NCI-H774 (cell line): ENCODE results near the gene TNFRSF4.
"Not testable (repeated sequence)": the region's sequence is repeated elsewhere in the genome, so short reads cannot be mapped to it uniquely, and the experiment has no call there.

Experiments
- DNase-seq: peaks from one replicate; lab custom pipeline; 2025; lab: John Stamatoyannopoulos, UW

Gene TNFRSF4

DNA sequence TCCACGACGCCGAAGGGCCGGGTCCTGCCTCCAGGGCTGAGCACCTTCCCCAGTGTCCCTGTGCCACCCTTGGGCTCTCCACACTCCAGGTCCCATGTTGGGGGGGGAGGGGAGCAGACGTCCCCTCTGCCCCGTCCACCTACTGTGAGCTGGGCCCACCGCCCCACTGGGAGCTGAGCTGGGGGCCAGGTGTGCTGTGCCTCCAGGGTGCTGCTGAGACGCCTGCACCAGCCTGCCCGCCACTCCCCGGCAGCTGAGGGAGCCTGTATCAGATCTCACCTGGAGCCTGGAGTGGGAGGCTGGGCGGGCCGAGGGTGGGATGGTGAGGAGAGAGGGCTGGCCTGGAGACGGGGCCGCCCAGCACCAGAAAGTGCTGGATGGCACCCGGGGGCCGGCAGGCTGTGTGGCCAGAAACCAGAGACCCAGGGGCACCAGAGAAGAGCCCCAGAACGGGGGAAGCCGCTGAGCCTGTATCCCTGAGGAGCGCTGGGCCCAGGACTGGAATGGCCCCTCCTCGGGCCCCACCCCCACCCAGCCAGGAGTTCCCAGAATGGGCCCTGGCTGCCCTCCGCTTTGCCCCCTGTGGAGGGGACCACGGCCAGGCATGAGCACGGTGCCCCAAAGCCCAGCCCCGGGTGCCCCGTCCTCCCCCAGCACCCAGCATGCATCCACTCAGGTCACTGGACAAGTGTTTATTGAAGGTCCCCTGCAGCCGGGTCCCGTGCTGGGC is 11.0 kb downstream of the TNFRSF4 start:
- DNase-seq, result no peak

DNA sequence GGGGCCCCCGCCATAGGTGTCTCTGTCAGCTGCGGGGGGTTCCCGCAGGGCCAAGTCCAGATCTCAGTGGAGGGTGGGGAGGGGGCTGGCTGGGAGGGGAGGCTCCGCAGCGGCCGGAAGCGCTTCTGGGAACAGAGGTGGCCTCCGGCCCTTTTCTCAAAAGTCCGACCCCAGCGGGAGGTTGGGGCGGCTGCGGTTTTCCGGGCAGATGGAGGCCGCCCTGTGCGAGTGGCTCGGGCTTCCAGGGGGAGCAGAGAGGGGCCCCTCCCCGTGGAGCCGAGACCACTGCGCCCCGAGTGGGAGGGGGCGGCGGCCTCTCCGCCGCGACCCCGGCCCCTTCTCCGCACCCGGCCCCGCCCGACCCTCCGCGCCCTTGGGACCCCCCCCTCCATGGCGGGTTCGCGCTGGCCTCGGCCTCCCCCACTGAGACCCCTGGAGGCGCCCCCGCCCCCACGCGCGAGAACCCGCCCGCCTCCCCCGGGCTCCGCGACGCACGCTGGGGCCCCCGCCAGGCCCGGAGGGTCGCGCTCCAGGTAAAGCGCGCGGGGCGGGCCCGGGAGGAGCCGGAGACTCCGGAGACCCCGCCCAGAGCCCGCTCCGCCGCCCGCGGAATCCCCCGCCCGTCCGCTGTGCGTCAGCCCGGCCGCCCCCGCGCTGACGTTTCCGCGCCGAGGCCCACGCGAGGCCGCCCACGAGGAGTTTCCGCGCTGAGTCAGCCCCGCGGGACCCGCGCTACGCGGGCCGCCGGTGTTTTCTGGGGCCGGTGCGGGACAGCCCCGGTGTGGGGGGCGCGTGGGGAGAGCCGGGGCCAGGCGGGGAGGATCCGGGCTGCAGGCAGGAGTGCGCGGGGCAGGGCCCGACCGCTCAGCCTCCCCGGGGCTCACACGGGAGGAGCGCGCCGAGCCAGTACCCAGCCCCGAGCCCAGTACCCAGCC is 12.8 kb downstream of the TNFRSF4 start:
- no peak for DNase-seq

DNA sequence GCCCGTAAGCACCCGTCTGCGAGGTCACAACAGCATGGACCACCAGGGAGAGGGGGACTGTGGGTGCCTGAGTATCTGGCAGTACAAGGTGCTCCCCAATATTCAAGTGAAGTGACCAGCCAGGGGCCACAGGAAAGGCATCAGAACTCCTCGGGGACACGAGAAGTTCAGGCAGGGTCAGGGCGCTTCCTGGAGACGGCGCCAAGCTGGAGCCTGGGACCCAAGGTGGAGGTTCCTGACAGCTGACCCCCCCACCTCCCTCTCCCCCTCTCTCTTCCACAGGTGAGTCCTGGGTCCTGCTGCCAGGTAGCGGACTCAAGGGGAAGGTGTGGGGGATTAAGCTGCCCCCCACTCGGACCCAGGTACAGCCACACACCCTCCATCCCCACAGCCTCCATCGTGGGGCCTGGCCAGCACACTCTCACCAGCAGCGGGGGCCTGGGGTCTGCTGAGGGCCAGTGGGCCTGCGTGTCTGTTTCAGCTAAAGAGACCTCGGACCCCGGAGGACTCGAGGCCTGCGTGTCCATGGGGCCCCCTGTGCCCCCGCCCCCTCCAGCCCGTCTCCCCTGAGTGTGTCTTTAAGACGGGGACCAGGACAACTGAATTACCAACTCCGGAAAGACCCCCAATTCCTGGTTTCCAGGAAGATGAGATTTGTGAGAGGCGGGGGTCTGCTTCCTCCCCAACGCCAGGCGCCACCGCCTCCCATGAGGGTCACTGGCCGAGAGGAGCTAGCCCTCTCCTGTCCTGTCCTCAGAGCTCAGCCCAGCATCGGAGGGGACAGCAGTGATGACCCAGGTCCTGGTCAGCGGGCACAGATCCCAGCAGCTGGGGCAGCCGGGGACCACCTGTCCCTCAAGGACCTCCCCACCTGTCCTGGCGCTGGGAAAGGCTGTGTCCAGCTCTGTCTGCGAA is 13.7 kb downstream of the TNFRSF4 start:
- DNase-seq, result no peak

DNA sequence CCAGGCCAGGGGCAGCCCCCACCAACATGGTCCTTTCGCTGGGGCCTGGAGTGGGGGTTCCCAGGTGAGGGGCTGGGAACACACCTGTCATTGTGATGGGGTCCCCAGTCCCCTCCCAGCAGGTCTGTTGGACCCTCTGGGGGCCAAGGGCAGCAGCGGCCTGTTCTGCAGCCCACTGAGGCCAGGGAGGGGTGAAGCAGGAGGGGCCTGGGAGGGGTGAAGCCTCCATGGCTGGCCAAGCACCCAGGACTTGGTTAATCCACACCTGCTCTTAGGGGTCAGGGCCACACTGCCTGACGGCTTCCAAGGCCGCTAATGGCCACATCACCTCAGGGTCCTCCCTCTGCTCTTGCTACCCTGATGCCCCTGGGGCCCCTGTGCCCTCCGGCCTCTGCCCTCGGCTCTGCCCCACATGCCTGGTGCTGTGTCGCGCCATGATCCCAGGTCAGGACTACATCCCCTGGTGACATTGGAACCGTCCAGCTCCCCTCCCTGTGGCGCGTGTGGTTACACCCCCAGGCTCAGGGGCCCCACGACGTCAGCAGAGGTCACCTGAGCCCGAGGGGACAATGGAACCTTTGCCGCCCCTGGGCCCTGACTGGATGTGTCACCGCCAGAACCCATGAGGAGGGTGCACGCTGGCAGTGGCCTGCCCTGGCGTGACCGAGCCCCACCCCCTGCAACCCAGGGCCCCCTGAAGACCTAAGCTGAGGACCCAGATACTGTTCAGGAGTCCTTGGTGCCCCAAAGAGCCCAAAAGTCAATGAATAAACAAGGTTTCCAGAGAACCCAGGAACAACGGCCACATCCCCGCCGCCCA is 14.6 kb downstream of the TNFRSF4 start:
- no peak for DNase-seq

DNA sequence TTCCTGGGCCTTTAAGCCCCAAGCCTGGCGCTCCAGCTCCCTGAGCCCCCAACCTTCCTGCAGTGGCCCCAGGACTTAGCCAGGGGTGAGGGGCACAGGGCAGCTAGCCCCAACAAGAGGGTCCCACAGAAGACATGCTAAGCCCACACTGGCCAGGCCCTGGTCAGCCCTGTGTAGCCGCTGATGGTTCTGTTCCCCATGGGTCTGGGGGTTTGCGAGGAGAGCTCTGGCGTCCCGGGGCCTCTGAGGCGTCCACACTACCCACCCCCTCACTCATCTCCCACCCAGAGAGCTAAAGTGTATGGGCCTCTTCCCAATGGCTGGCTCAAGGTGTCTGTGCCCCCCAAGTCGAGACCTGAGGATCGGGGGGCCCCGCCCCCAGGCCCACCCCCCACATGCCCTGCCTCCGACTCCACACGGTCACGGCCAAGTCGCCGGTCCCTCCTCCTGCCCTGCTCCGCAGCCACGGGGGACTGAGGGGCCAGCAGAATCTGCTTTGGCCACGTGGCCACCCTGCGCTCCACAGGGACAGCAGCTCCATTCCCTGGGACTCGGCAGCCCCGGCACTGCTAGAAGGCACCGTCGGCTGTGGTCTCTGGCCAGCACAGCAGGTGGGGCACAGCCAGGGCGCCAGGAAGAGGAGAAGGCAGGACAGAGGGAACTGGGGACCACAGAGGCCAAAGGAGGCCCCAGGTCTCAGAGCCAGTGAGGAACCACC is 15.4 kb downstream of the TNFRSF4 start:
- no peak for DNase-seq

DNA sequence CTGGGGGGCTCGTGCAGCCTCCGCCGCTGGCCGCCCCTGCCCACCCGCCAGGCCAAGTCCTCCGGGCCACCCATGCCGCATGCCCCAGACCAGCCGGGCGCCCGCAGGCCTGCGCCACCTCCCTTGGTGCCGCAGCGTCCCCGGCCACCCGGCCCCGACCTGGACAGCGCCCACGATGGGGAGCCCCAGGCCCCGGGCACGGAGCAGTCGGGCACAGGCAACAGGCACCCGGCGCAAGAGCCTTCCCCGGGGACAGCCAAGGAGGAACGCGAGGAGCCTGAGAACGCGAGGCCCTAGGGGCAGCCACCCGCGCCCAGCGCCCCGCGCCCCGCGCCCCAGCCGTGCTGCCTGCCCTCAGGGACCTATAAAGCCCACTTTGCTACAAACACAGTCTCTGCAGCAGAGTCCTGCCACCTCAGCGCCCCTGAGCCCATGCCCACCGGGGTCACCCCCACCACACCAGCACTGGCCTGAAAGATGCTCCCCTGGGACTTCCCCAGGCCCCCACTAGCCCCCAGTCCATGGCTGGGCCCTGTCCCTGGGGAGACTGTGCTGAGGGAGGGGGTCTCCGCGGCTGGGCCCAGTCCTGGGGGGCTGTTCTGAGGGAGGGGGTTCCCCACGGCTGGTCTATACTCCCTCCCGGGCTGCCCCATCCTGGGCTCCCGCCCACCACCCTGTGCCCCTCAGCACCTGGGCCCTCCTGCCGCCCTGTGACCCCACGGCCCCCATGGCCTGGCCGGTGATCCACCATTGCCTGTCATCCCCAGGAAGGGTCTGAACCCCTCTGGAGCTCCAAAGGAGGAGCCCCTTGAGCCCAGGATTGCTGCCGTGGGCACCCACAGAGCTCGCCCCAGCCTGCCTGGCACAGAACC is 16.2 kb downstream of the TNFRSF4 start:
- no peak for DNase-seq

DNA sequence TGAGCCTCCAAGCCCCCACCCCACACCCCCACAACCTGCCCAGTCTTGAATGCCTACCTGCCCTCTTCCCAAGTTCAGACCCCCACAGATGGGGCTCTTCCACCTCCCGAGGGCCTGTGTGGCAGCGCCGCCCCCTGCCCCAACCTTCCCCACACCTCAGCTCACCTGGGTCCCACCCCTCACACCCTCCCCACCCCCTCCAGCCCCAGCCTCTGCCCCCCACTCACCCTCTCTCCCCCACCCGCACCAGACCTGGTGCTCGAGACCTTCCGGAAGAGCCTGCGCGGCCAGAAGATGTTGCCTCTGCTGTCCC is 16.8 kb downstream of the TNFRSF4 start:
- DNase-seq, result no peak

DNA sequence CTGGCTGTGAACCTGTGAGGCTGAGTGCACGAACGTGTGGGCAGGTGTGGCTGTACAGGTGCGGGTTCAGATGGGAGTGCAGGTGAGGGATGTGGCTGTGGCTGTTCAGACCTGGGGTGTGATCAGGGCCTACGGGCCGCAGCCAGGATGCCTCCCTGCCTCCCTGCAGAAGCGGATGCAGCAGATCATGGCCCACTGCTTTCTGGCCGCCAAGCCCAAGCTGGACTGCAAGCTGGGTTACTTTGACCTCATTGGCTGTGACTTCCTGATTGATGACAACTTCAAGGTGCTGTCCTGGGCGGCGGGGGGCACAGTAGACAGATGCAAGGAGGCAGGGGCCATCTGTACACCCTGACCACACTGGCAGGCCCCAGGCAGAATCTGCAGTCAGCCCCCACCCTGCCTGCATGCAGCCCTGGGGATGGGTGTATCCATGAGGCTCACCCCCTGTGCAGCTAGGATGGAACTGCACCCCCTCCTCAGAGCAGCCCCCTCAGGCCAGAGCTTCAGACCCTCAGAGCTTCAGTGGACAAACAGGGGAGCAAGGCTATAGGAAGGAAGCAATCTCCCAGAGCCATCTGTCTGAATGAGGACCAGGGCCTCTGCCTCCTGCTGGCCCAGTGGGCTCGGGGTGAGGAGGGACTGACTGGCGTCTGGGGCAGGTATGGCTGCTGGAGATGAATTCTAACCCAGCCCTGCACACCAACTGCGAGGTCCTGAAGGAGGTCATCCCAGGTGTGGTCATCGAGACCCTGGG is 17.3 kb downstream of the TNFRSF4 start:
- no peak for DNase-seq

DNA sequence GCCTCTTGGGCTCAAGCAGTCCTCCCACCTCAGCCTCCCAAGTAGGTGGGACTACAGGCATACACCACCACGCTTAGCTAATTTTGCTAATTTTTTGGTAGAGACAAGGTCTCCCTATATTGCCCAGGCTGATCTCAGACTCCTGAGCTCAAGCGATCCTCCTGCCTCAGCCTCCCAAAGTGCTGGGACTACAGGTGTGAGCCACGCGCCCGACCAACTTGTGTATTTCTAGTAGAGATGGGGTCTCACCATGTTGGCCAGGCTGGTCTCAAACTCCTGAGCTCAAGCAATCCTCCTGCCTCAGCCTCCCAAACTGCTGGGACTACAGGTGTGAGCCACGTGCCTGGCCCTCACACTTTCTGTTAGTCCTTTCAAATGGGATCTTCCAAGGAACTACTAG is 18.2 kb downstream of the TNFRSF4 start:
- not testable (repeated sequence) for DNase-seq

DNA sequence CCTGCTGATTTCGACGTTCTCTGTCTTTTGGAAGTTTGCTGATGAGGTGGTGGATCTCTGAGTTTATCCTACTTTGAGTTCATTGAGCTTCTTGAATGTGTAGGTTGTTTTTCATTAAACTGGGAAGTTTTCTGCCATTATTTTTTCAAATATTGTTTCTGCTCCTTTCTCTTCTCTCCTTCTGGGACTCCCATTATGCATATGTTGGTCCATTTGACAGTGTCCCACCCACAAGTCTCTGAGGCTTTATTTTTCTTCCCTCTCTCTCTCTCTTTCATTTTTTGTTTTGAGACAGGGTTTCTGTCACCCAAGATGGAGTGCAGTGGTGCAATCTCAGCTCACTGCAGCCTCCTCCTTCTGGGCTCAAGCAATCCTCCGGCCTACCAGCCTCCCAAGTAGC is 19.2 kb downstream of the TNFRSF4 start:
- DNase-seq, result no peak

DNA sequence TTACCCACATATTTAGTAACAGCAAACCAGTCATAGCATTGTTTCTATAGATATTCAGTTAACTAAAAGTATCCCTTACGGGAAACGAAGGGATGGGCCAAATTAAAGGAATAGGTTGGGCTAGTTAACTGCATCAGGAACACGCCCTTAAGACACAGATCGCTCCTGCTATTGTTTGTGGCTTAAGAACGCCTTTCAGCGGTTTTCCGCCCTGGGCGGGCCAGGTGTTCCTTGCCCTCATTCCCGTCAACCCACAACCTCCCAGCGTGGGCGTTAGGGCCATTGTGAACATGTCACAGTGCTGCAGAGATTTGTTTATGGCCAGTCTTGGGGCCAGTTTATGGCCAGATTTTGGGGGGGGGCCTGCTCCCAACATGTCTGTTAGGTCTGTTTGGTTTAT is 22.2 kb downstream of the TNFRSF4 start:
- no peak for DNase-seq

DNA sequence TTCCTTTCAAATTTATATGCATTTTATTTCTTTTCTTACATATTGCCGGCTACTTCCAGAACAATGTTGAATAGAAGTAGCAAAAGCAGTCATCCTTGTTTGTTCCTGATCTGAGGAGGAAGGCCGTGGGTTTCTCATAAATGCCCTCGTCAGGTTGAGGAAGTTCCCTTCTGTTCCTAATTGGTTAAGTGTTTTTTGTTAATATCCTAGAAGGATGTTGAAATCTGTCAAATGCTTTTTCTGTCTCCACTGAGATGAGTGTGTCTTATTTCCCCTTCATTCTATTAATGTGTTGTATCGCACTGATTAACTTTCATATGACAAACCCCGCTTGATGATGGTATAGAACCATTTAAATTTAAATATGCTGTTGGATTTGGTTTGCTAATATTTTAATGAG is 24.8 kb downstream of the TNFRSF4 start:
- DNase-seq, result no peak

DNA sequence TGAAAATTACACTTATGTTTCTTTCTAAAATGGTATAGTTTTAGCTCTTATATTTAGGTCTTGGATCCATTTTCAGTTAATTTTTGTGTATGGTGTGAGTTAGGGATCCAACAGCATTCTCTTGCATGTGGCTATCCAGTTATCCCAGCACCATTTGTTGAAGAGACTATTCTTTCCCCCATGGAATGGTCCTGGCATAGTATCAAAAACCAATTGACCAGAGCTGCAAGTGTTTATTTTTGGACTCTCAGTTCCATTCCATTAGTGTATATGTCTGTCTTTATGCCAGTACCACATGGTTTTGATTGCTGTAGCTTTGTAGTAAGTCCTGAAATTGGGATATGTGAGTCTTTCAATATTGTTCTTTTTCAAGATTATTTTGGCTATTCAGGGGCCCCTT is 26.0 kb downstream of the TNFRSF4 start:
- DNase-seq, result no peak

DNA sequence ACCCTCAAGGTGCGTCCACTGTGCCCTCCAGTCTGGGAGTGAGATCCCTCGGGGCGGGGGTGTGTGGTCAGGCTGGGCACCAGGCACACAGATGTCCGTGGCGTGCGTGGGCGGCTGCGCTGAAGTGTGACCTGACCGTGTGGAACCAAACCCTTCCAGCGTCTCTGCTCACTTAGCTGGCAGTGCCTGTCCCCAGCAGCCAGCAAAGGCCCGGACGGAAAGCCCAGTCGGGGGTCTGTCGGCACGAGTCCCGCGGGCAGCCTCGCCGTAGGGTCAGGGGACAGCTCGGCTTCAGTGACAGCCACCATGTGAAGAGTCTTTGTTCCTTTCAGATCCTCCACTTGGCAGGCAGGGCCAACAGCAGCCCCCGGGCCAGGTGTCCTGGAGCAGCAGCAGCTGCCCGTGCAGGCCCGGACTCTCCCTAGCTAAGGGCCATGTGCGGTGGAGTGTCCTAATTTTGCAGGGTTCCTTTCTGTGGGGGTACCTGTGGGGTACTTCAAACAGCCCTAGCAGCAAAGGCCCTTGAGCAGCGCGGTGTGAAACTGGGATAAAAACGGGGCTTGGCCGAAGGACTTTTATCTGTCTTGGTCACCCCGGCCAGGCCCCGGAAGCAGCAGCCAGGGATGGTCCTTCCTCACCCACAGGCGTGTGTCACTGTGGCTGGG is 28.7 kb downstream of the TNFRSF4 start:
- DNase-seq, result no peak

DNA sequence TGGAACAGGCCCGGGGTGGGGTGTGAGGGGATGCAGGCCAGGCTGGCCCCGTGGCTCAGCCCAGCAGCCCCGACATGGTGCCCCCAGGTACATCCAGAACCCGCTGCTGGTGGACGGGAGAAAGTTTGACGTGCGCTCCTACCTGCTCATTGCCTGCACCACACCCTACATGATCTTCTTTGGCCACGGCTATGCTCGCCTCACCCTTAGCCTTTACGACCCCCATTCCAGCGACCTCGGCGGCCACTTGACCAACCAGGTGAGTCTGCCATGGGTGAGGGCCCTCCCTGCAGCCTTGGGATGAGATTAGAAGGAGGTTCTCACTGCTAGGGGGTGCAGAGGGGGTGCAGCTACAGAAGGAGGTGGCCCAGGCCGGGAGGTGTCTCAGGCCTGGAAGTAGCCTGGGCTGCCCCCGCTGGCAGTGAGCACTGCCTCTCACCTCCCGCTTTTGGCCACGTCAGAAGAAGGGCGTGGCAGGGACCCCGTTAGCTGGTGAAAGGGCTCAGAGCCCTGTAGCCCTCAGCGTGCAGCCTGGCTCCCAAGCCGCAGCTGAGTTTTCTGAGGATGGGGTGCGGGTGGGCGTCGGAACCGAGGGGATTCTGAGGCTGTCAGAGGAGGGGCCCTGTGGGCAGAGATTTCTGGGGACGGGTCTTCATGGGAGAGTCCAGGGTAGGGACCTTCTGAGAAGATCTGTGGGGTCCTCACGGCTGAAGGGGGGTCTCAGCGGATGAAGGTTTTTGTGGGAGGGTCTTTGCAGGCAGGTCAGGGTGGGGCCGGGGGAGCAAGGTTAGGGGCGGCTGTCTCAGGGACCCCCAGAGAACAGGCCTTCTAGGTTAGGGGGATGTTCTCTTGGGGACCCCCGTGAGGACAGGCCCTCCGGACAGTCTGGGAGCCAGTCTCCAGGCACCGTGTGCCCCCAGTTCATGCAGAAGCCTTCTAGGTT is 29.8 kb downstream of the TNFRSF4 start:
- no peak for DNase-seq

DNA sequence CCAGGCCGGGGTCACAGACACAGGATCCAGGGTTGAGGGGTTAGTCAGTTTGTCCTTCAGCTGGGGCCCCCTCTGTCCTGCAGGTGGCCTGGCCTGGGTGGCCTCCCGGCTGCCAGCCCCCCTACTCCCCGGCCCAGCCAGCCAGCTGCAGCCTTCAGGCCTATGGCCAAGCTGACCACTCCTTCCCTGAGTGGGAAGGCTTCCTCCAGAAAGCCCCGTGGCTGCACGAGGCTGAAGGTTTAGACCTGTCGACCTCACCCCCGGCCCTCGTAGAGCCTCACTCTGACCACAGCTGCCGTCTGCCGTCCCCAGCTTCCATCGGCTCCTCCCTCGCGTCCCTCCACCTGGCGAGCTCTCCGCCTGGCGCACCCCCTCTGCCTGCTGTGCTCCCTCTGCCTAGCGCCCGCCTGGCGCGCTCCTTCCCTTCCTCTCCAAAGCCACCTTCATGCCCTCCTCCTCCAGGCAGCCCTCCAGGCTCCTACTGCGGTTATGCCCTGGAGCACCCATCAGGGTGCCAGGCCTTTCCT is 30.7 kb downstream of the TNFRSF4 start:
- DNase-seq, result no peak
